Measurements from ENCODE around the gene DLX3. TPM values are rescaled to one million over a fixed set of nuclear protein-coding genes. Genes with fewer than 3 reads are reported as not detected.

DLX3 gene
- total RNA-seq, 4 donors from 2014 or later: 0.34 TPM; not detected in 3

GRCh38 chr17:49994085-49995054 lies 654 bp downstream of the DLX3 start:
- TF ChIP-seq, protein P1, sequence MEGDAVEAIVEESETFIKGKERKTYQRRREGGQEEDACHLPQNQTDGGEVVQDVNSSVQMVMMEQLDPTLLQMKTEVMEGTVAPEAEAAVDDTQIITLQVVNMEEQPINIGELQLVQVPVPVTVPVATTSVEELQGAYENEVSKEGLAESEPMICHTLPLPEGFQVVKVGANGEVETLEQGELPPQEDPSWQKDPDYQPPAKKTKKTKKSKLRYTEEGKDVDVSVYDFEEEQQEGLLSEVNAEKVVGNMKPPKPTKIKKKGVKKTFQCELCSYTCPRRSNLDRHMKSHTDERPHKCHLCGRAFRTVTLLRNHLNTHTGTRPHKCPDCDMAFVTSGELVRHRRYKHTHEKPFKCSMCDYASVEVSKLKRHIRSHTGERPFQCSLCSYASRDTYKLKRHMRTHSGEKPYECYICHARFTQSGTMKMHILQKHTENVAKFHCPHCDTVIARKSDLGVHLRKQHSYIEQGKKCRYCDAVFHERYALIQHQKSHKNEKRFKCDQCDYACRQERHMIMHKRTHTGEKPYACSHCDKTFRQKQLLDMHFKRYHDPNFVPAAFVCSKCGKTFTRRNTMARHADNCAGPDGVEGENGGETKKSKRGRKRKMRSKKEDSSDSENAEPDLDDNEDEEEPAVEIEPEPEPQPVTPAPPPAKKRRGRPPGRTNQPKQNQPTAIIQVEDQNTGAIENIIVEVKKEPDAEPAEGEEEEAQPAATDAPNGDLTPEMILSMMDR (IDR thresholded peaks at IDR 0.05; ENCODE audit: low read depth): no peak

DNA sequence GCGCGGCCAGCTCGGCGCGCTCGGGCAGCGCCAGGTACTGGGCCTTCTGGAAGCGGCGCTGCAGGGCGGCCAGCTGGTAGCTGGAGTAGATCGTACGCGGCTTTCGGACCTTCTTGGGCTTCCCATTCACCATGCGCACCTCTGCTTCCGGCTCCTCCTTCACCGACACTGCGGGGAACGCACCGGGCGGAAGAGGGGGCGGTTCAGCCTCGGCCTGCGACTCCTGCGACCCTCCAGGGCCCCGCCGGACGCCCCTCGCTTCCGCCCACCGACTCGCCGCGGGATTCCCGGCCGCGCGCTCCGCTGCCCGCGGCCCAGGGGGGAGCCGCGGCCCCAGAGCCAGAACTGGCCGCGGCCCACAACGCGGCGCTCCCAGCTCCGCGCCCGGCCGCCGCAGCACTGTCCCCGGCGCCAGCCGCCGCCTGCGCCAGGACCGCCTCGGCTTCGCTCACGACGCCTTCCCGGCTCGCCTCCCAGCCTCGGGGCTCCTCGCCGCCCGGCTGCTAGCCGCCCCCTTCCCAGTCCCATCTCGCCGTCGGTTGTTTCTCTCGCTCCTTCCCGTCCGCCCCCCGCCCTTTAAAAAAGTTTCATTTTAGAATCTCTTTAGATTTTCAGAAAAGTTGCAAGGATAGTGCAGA lies 1.5 kb downstream of the DLX3 start:
- TF ChIP-seq, protein P1 (IDR thresholded peaks at IDR 0.05; ENCODE audit: low read depth): no peak

- TF ChIP-seq, protein P1 (IDR thresholded peaks at IDR 0.05; ENCODE audit: low read depth): no peak
Measured at GRCh38 chr17:49992933-49993422, 2.0 kb downstream of the DLX3 start.

- TF ChIP-seq, protein P1 (IDR thresholded peaks at IDR 0.05; ENCODE audit: low read depth): no peak
Measured at GRCh38 chr17:49992191-49992932, 2.7 kb downstream of the DLX3 start.

GRCh38 chr17:49991409-49991808 lies 3.6 kb downstream of the DLX3 start:
- TF ChIP-seq, protein P1 (IDR thresholded peaks at IDR 0.05; ENCODE audit: low read depth): no peak

- TF ChIP-seq, protein P1 (IDR thresholded peaks at IDR 0.05; ENCODE audit: low read depth): no peak
Measured at GRCh38 chr17:49990921-49991320, 4.1 kb downstream of the DLX3 start.
